ENCODE results near the gene MYMX.
"Not testable (repeated sequence)": the region's sequence is repeated elsewhere in the genome, so short reads cannot be mapped to it uniquely, and the experiment has no call there.

The MYMX gene

GRCh38 chr6:44188819-44189218, 27.9 kb upstream of the MYMX start:
- DNase-seq = no peak

- no peak for DNase-seq
Measured at GRCh38 chr6:44189257-44189656, 27.5 kb upstream of the MYMX start.

- no peak for DNase-seq
Measured at GRCh38 chr6:44190715-44191114, 26.0 kb upstream of the MYMX start.

- DNase-seq = no peak
Measured at GRCh38 chr6:44192428-44193041, 24.2 kb upstream of the MYMX start.

- DNase-seq = no peak
Measured at GRCh38 chr6:44193307-44193910, 23.3 kb upstream of the MYMX start.

GRCh38 chr6:44194326-44194725, 22.4 kb upstream of the MYMX start:
- no peak for DNase-seq

GRCh38 chr6:44196351-44196750, 20.4 kb upstream of the MYMX start:
- not testable (repeated sequence) for DNase-seq

GRCh38 chr6:44198684-44199083, 18.0 kb upstream of the MYMX start:
- no peak for DNase-seq

- DNase-seq = no peak
Measured at GRCh38 chr6:44199883-44200282, 16.8 kb upstream of the MYMX start.

GRCh38 chr6:44201200-44201599, 15.5 kb upstream of the MYMX start:
- DNase-seq = no peak

- no peak for DNase-seq
Measured at GRCh38 chr6:44201638-44202303, 15.0 kb upstream of the MYMX start.

GRCh38 chr6:44202332-44202971, 14.3 kb upstream of the MYMX start:
- DNase-seq = no peak

- no peak for DNase-seq
Measured at GRCh38 chr6:44202972-44203750, 13.6 kb upstream of the MYMX start.

GRCh38 chr6:44203955-44204354, 12.8 kb upstream of the MYMX start:
- DNase-seq = no peak

- no peak for DNase-seq
Measured at GRCh38 chr6:44207966-44208365, 8.8 kb upstream of the MYMX start.

- no peak for DNase-seq
Measured at GRCh38 chr6:44211284-44211683, 5.4 kb upstream of the MYMX start.

GRCh38 chr6:44214307-44214706, 2.4 kb upstream of the MYMX start:
- DNase-seq = no peak

- no peak for DNase-seq
Measured at GRCh38 chr6:44217332-44218143, 812 bp downstream of the MYMX start.

- DNase-seq = no peak
Measured at GRCh38 chr6:44219053-44219814, 2.5 kb downstream of the MYMX start.

- DNase-seq = no peak
Measured at GRCh38 chr6:44219815-44220784, 3.4 kb downstream of the MYMX start.
